ENCODE results near the gene LHPP. TPM values are rescaled to one million over a fixed set of nuclear protein-coding genes. Genes with fewer than 3 reads are reported as not detected.
A peak's percentile ranks its signal among the peaks of the same experiment; 100 is the strongest.

The LHPP gene
- total RNA-seq, 2 experiments from 2014 or later: 7.8 to 8.2 TPM

DNA sequence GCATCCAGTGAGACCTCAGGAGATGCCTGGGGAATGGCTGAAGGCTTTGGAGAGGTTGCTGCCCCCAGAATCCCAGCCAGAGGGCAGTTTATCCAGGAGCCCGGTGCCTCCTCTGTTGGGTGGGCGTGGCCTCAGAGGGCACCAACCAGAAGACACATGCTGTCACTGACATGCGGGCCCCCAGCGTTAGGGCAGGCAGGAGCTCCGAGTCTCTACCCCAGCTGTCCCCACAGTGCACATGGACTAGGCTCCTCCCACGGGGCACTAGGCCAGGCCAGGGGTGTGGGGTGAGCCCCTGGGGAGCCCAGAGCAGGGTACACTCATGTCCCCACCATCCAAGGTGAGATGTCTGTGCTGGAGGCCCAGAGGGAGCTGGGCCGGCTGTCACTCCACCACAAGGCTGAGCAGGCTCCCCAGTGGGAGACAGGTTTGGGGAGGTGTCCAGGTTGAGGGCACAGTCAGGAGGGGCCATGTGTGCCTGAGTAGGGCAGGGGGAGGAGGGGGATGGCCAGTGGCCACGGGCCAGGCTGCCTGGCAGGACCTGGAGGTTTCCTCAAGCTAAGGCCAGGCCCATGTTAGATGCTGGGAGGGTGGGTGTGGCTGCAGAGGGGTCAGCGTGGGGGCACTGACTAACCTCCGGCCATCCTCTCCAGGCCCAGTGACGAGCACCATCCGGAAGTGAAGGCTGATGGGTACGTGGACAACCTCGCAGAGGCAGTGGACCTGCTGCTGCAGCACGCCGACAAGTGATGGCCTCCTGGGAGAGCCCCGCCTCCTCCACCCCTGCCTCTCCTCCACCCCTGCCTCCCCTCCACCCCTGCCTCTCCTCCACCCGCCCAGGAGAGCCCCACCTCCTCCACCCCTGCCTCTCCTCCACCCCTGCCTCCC, 151.2 kb downstream of the LHPP start:
- H3K4me1 Mint-ChIP-seq: peaks cover 33% of the 10 kb centered on the region
- no peaks in the 10 kb centered on the region for H3K27me3 Mint-ChIP-seq
- H3K9me3 Mint-ChIP-seq: no peaks in the 10 kb centered on the region
- no peak overlapping the region for H3K27ac Mint-ChIP-seq
- no peak overlapping the region for H3K4me3 Mint-ChIP-seq
- no peaks in the 10 kb centered on the region for H3K36me3 Mint-ChIP-seq
- peak; percentile 32 for DNase-seq

DNA sequence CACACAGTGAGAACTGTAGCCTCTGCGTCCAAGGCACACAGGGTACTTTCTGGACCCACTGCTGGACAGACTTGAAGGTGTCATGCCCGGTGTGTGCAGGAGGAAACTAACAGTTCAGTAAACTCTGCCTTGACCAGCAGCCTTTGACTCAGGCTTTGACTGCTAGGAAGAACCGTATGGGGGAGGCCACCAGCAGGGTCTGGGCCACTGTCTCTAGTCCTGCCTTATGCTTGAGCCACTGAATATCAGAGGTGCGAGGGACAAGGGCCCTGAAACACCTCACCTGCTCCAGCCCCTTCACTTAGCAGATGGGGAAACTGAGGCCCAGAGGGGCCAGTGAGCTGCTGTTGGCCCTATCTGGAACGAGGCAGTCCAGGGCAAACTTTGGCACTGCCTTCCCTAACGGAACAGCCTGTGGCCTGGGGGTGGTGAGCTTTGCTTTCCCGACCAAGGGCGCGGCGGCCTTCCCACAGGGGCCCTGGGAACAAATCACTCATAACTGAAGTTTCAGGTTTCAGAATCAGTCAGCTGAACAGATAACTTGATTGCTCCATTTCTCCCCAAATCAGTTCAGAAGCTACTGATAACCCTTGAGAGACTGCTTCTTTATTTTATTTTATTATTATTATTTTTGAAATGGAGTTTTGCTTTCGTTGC, 152.5 kb downstream of the LHPP start:
- H3K27ac Mint-ChIP-seq: no peak overlapping the region

DNA sequence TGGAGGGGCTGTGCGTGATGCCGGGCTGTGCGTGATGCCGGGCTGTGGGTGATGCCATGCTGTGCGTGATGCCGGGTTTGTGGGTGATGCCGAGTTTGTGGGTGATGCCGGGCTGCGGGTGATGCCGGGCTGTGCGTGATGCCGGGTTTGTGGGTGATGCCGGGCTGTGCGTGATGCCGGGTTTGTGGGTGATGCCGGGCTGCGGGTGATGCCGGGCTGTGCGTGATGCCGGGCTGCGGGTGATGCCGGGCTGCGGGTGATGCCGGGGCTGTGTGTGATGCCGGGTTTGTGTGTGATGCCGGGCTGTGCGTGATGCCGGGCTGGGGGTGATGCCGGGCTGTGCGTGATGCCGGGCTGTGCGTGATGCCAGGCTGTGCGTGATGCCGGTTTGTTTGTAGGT, 153.6 kb downstream of the LHPP start:
- peaks cover 47% of the 10 kb centered on the region for H3K4me1 Mint-ChIP-seq
- H3K36me3 Mint-ChIP-seq: no peaks in the 10 kb centered on the region
- H3K4me3 Mint-ChIP-seq: no peak overlapping the region

More for the DNA sequence above, 152.5 kb downstream of the LHPP start:
- DNase-seq: peak; percentile 78
- Mint-ChIP-seq H3K4me3 (no peak overlapping the region), H3K9me3 (no peaks in the 10 kb centered on the region), H3K27me3 (no peaks in the 10 kb centered on the region), H3K4me1 (peaks cover 39% of the 10 kb centered on the region), H3K36me3 (no peaks in the 10 kb centered on the region)

DNA sequence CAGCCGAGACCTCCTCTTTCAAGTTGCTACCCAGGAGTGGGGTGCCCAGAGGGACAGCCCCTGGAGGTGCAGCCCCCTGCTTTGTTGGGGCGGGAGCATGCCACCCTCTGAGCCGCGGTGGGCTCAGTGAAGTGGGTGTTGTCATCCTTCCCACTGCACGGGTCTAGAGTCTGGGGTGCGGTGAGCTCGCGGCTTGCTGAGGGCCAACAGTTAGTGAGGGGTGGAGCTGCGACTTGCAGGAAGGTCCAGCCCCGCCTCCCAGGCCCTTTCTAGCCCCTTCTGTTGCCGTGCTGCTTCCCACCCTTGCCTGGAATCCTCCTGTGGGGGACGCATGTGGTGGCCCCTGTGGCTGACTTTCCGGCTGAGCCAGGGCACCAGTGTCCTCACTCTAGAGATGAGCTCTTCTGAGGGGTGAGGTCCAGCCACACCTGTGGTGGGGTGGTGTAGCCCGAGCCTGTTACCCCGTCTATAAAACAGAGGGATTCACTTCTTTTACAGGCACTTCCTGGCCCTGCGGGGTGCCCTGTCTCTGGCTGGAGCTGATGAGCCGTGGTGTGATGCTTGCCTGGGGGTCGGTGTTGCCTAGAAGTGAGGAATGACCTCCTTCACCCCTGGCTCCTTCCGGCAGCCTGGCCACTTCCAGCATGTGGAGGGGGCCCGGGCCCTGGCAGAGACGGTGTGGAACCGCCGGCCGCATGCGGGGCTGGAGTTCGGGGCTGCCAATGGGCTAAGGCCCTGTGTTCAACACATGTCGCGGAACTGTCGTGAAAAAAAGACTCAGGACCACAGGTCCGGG, 154.6 kb downstream of the LHPP start:
- no peak overlapping the region for H3K4me3 Mint-ChIP-seq
- peaks cover 45% of the 10 kb centered on the region for H3K4me1 Mint-ChIP-seq
- H3K27ac Mint-ChIP-seq: no peak overlapping the region
- H3K9me3 Mint-ChIP-seq: no peaks in the 10 kb centered on the region
- no peaks in the 10 kb centered on the region for H3K27me3 Mint-ChIP-seq
- no peak for DNase-seq
- H3K36me3 Mint-ChIP-seq: no peaks in the 10 kb centered on the region

More for the DNA sequence above, 153.6 kb downstream of the LHPP start:
- Mint-ChIP-seq H3K9me3 (no peaks in the 10 kb centered on the region), H3K27ac (no peak overlapping the region), H3K27me3 (no peaks in the 10 kb centered on the region)
- DNase-seq: no peak

DNA sequence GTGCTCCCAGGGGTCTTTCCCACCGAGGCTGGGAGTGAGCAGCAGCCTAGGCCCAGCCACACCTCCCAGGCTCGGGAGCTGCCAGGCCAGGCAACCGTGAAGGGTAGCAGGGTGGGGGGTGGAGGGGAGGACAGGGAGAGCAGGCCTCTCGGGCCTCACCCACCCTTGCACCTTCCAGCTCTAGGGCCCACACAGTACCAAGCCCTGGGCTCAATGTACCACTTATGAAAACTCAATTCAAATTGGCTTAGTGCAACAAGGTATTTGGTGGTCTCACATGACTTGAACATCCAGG, 155.2 kb downstream of the LHPP start:
- Mint-ChIP-seq H3K4me3 (no peak overlapping the region), H3K4me1 (peaks cover 40% of the 10 kb centered on the region), H3K9me3 (no peaks in the 10 kb centered on the region), H3K27ac (no peak overlapping the region), H3K36me3 (no peaks in the 10 kb centered on the region), H3K27me3 (no peaks in the 10 kb centered on the region)
- DNase-seq: no peak

DNA sequence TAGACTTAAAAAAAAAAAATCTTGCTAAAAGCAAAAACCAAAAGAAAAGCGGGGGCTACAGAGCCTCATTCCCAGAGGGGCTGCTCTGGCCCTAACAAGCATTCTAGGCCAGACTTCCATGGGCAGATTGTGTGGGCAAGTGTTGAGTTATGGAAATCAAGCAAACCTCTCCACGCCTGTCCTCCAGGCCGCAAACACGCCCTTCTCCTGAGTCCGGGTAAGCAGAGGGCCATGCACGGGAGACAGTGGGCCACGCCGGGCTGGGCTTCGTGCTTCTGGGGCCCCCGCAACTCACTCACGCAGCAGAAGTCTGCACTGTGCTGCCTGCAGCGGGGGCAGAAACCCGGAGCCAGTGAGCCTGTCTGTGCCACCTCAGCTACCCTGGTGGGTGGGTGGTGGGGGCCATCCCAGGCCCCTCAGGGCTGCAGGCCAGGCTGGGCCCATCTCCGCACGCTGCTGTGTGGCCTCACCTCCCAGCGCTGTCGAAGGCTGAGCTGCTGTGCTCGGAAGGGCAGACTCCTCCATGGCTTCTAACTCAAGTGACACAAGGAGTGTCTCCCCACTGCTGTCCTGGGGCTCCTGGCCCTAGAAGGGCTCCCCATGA, 156.9 kb downstream of the LHPP start:
- Mint-ChIP-seq H3K27ac (no peak overlapping the region), H3K9me3 (no peaks in the 10 kb centered on the region), H3K4me1 (peaks cover 31% of the 10 kb centered on the region), H3K4me3 (no peak overlapping the region), H3K27me3 (no peaks in the 10 kb centered on the region), H3K36me3 (no peaks in the 10 kb centered on the region)
- no peak for DNase-seq

DNA sequence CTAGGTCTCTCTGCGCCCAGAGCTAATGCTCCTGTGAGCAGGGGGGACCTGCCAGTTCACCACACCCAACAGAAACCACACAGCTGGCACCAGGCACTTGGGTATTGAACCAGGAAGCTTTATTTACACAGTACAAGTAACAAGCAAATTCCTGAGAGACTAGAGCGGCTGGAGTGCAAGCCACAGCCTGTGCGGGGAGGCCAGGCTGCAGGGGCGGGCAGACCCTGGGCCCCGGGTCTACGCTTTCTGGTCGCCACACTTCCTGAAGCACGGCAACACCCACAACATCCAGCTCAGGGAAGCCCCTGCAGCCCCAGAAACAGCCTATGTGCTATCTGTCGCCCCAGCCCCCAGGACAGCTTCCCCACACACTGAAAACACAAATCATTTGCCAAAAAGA, 157.6 kb downstream of the LHPP start:
- Mint-ChIP-seq H3K4me1 (peaks cover 26% of the 10 kb centered on the region), H3K27me3 (no peaks in the 10 kb centered on the region), H3K36me3 (no peaks in the 10 kb centered on the region), H3K27ac (peak overlapping the region; percentile 66), H3K9me3 (no peaks in the 10 kb centered on the region), H3K4me3 (no peak overlapping the region)
- DNase-seq: no peak

DNA sequence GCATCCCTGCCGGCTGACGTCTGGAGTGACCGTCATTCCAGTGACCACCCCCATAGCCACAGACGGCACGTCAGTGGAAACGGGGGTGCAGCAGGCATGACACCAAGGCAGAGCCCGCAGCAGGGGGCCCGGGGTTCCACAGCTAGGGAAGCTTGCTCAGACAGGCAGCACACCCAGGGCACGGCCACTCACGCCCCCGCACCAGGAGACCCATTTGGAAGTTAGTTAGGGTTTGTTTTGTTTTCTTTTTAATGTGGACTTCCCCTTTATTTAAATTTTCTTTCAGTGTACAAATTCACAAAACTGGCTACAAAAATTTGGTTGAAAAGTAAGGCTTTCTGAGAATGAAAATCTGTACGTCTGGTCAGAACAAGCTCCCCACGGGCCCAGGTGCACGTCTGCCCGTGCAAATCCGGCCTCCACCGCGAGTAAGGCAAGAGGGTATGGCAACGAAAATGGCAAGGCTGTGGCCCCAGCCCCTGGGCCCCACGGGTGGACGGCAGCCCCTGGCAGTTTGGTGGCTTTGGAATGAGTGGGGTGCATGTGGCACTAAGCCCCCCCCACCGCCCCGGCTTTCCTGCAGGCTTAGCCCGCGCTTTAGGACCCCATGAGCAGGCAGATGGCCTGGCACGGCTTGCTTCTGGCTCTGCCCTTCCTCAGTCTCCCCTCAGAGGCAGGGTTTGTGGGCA, 158.3 kb downstream of the LHPP start:
- no peaks in the 10 kb centered on the region for H3K36me3 Mint-ChIP-seq
- no peaks in the 10 kb centered on the region for H3K9me3 Mint-ChIP-seq
- no peak for DNase-seq
- H3K4me1 Mint-ChIP-seq: peaks cover 22% of the 10 kb centered on the region
- no peak overlapping the region for H3K4me3 Mint-ChIP-seq
- no peaks in the 10 kb centered on the region for H3K27me3 Mint-ChIP-seq
- peak overlapping the region; percentile 16 for H3K27ac Mint-ChIP-seq

DNA sequence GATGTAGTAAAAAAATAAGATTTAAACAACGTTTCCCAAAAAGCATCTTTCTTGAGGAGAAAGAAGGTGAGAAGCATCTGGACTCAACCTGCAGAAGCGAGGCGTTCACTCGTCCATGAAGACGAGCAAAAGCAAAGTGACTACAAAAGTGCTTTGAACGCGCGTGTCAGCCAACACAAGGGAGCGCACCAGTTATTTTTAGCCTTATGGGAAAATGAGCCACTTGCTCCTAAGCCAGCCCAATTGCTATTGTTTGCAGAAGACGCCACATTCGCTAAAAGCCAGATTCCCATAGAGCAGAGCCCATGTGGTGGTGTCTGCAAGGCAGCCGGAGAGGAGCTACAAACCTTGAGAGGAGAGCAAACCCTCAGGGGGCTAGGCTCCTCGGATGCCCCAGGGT, 160.0 kb downstream of the LHPP start:
- DNase-seq: no peak
- Mint-ChIP-seq H3K4me3 (no peak overlapping the region), H3K9me3 (no peaks in the 10 kb centered on the region), H3K27ac (no peak overlapping the region), H3K27me3 (no peaks in the 10 kb centered on the region), H3K36me3 (no peaks in the 10 kb centered on the region), H3K4me1 (peaks cover 25% of the 10 kb centered on the region)

DNA sequence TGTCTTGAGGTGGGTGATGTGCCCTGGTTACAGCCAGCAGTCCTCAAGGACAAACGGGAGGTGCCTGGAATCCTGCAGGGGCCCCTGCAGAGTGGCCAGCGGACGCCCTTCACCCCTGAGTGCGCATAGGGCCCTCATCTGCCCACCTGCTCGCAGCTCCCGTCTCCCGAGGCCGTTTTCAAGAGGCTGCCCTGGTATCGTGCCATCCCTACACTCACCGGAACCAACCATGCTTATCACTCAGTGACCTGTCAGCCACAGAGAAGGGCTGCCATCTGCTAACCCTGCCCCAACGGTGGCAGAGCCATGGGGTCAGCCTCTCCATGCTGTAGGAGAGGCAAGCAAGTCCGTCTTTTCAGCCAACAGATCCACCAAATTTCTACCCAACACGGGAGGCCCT, 160.5 kb downstream of the LHPP start:
- no peak for DNase-seq
- no peak overlapping the region for H3K27ac Mint-ChIP-seq
- H3K9me3 Mint-ChIP-seq: no peaks in the 10 kb centered on the region
- H3K36me3 Mint-ChIP-seq: no peaks in the 10 kb centered on the region
- peaks cover 31% of the 10 kb centered on the region for H3K4me1 Mint-ChIP-seq
- H3K27me3 Mint-ChIP-seq: no peaks in the 10 kb centered on the region
- no peak overlapping the region for H3K4me3 Mint-ChIP-seq

DNA sequence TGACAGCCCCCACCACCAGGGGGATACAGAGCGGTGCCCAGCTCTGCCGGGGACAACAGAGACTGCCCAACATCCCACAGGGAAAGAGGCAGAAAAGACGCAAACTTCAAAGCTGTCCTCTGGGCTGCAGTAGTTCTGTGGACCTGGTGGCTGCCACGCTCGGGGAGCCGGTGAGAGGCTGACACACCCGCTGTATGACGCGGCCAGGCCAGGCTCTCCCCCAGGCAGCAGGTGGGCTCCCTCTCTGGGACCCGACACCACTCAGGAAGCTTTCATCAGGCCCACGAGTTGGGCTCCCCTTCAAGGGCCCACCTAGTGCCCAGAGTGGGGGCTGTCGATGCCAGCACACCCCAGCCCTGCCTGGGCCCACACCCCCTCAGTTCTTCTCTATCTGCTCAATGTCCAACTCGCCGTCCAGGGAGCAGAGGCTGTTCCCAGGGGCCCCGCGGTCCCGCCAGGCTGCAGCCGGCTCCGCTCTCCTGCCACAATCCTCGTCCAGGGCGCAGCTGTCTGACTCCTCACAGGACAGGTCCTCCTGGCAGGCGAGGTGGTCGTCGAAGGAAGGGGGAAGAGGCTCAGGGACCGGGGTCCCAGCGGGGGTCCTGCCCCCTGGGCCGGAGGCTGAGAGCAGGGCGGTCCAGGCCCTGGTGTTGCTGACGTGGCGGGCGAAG, 161.4 kb downstream of the LHPP start:
- Mint-ChIP-seq H3K9me3 (no peaks in the 10 kb centered on the region), H3K27me3 (no peaks in the 10 kb centered on the region), H3K4me3 (no peak overlapping the region), H3K4me1 (peaks cover 35% of the 10 kb centered on the region), H3K27ac (no peak overlapping the region), H3K36me3 (no peaks in the 10 kb centered on the region)
- no peak for DNase-seq

DNA sequence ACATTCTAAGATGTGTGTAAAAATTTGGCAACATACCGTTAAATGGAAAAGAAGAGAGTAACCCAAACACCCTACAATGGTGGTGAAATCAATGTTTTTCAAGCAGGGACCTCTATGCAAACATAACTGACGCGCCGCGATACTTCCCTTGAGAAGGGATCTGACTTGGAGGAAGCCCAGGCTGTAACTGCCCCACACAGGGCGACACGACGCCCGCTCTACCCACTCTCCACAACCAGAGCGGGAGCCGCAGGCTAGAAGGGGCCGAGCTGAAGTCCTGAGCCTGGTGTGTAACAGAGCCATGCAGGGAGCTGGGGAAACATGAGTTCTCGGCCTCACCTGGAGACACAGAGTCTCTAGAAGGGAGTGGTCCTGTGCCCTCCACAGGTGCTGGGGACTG, 162.4 kb downstream of the LHPP start:
- Mint-ChIP-seq H3K4me1 (peaks cover 39% of the 10 kb centered on the region), H3K9me3 (no peaks in the 10 kb centered on the region), H3K27me3 (no peaks in the 10 kb centered on the region), H3K4me3 (no peak overlapping the region), H3K27ac (no peak overlapping the region), H3K36me3 (no peaks in the 10 kb centered on the region)
- no peak for DNase-seq

DNA sequence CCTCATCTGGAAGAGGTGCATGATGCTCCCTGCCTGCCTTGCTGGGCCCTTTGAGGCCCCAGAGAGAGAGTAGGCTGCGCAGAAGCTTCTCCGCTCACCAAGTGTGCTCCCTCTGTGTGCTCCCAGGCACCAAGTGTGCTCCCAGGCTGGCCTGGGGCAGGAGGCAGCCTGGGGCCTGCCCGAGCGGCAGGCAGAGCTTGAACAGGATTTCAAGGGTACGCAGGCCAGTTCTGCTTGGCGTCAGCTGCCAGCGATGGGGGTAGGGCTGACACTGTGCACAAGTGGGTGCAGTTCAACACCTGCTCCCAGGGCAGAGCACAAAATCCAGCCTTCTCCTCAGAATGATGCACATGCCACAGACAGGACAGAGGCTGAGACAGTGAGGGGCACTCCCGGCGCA, 162.8 kb downstream of the LHPP start:
- Mint-ChIP-seq H3K27me3 (no peaks in the 10 kb centered on the region), H3K9me3 (no peaks in the 10 kb centered on the region), H3K4me3 (no peak overlapping the region), H3K27ac (no peak overlapping the region), H3K4me1 (peaks cover 38% of the 10 kb centered on the region), H3K36me3 (no peaks in the 10 kb centered on the region)
- no peak for DNase-seq

DNA sequence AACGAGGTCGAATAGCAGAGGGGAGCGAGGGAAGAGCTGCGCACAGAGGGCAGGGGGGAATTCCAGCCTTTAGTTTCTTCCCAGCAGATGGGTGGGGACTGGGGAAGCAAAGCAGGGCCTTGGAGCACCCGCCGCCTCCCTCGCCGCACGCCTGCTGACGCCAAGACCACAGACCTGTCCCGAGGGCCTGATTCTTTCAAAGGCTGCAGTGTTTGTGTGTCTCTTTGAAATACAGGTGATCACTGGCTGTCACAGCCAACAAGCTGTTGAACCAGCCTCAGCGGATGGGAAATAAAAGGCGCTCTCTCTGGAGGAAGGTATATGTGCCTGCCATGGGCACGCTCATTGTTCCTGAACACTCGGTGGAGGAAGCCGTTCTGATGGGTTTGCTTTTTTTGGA, 163.3 kb downstream of the LHPP start:
- DNase-seq: no peak
- Mint-ChIP-seq H3K27me3 (no peaks in the 10 kb centered on the region), H3K36me3 (no peaks in the 10 kb centered on the region), H3K4me3 (no peak overlapping the region), H3K27ac (peak overlapping the region; percentile 28), H3K9me3 (no peaks in the 10 kb centered on the region), H3K4me1 (peaks cover 35% of the 10 kb centered on the region)

All from activated naive CD8-positive, alpha-beta T cell treated with anti-CD3 and anti-CD28 coated beads for 36 hours (primary cell).